IPS-18c (cell line): ENCODE measurements around the gene MYBBP1A.
"Not testable (repeated sequence)": the region's sequence is repeated elsewhere in the genome, so short reads cannot be mapped to it uniquely, and the experiment has no call there.

Source experiments
- H3K4me3 ChIP-seq: 2 replicates; pipeline ENCODE4 v1.7.0; 2013; ENCODE audit warnings: low read depth, mild to moderate bottlenecking, low read length, moderate library complexity; ENCODE audit not compliant: insufficient read depth
- H3K9me3 ChIP-seq: one replicate; pipeline ENCODE4 v1.6.1; 2013; ENCODE audit warnings: mild to moderate bottlenecking, low read length, moderate library complexity; ENCODE audit not compliant: control insufficient read depth, insufficient read depth

The MYBBP1A gene

DNA sequence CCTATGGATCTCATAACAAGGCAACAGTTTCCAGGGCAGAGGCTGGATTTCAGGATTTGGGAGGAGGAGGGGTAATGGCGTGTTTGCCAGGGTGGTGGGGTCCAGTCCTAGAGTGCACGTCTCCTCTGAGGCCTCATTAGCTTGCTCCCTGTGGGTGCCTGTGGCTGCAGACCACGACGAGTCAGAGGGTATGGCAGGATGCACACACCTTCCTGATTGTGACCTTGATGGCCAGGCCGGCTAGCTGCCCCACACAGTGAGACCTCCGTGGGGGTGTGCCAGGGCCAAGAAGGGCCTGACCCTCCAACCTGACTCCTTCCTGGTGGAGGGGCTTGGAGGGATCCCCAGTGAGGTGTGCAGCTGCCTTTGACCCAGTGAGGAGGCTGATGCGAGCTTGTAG, 25.1 kb upstream of the MYBBP1A start:
- H3K9me3 ChIP-seq: no peaks in the 10 kb centered on the region

DNA sequence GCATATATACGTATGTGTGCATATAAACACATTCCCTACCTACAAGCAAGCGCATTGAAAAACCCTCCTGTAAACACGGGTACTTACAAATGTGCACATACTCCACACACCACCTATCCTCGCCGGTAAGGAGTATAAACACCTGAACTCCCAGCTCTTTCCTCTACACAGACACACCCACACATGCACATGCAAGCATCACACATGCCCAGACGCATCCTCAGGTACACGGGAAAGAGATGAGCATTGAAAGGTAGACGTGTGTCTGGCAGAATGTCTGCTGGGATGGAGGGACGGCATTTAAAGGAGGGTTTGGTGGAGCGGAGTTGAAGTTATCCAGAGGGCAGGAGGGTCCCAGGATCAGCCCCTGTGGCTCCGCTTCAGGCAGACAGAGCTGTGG, 24.5 kb upstream of the MYBBP1A start:
- no peak overlapping the region for H3K4me3 ChIP-seq
- H3K9me3 ChIP-seq: no peaks in the 10 kb centered on the region

More for the DNA sequence above, 25.1 kb upstream of the MYBBP1A start:
- no peak overlapping the region for H3K4me3 ChIP-seq

- H3K9me3 ChIP-seq, H3K4me3 ChIP-seq: not testable (repeated sequence)
Observed at GRCh38 chr17:4578349-4578748, 23.2 kb upstream of the MYBBP1A start.

DNA sequence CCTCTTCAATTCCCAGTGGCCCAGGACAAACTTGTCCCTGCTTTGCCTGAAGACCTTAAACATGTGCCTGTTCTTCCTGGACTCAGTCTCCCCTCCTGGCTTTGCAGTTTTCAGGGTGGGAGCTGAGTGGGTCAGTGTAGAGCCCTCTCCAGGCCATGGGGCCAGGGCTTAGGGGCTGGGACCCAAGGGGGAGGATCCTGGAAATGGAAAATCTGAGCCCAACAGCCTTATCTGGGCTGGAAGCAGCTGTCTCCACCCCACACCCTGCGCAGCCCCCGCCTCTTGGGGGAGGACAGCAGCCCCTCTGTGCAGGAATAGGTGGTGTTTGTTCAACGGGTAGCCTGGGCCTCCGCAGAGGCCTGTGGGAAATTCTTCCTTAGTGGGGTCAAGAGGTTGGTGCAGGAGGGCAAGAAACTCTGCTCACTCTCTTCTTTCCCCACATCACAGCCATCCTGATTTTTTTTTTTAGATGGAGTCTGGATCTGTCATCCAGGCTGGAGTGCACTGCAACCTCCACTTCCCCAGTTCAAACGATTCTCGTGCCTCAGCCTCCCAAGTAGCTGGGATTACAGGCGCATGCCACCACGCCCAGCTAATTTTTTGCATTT, 22.3 kb upstream of the MYBBP1A start:
- Histone ChIP-seq H3K9me3 (no peaks in the 10 kb centered on the region), H3K4me3 (no peak overlapping the region; the same call in 1 of the 2 replicates)

- H3K9me3 ChIP-seq: no peaks in the 10 kb centered on the region
- peak overlapping the region; percentile 20; the same call in 1 of the 2 replicates for H3K4me3 ChIP-seq
Observed at GRCh38 chr17:4576729-4577322, 21.6 kb upstream of the MYBBP1A start.

GRCh38 chr17:4576161-4576558, 21.0 kb upstream of the MYBBP1A start:
- Histone ChIP-seq H3K9me3 (no peaks in the 10 kb centered on the region), H3K4me3 (no peak overlapping the region)

DNA sequence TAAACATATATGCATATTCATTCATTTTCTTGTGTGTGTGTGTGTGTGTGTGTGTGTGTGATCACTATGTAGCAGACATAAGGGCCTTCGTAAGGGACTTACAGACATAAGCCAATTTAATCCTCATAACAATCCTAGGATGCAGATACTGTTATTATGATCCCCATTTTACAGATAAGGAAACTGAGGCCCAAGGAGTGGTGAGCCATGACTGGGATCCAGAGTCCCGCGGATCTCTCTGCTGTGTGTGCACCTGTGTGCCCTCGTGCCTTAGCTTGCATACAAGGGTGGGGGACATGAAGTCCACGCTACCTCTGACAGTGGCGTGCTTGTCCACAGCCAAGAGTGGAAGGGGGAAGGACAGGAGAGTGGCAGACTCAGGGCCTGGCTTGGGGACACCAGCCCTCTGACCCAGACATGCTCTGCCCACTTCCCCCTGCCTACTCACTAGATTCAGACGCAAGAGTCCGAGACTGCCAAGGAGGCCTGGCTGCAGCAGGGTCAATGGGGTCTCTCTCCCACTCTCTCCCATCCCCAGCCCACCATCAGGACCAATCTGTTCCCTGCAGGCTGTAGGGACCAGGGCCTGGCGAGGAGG, 19.4 kb upstream of the MYBBP1A start:
- no peaks in the 10 kb centered on the region for H3K9me3 ChIP-seq
- no peak overlapping the region for H3K4me3 ChIP-seq

GRCh38 chr17:4573669-4574068, 18.5 kb upstream of the MYBBP1A start:
- Histone ChIP-seq H3K4me3 (no peak overlapping the region), H3K9me3 (no peaks in the 10 kb centered on the region)

GRCh38 chr17:4573115-4573514, 17.9 kb upstream of the MYBBP1A start:
- Histone ChIP-seq H3K4me3 (no peak overlapping the region), H3K9me3 (no peaks in the 10 kb centered on the region)

- H3K4me3 ChIP-seq: no peak overlapping the region
- no peaks in the 10 kb centered on the region for H3K9me3 ChIP-seq
Observed at GRCh38 chr17:4572131-4572530, 16.9 kb upstream of the MYBBP1A start.

- H3K4me3 ChIP-seq: no peak overlapping the region
- H3K9me3 ChIP-seq: no peaks in the 10 kb centered on the region
Observed at GRCh38 chr17:4569591-4569990, 14.4 kb upstream of the MYBBP1A start.

GRCh38 chr17:4566785-4567184, 11.6 kb upstream of the MYBBP1A start:
- Histone ChIP-seq H3K4me3 (no peak overlapping the region), H3K9me3 (no peaks in the 10 kb centered on the region)

- Histone ChIP-seq H3K9me3 (no peaks in the 10 kb centered on the region), H3K4me3 (no peak overlapping the region)
Observed at GRCh38 chr17:4565209-4566141, 10.3 kb upstream of the MYBBP1A start.

GRCh38 chr17:4562015-4562969, 7.1 kb upstream of the MYBBP1A start:
- no peak overlapping the region for H3K4me3 ChIP-seq
- H3K9me3 ChIP-seq: no peaks in the 10 kb centered on the region

DNA sequence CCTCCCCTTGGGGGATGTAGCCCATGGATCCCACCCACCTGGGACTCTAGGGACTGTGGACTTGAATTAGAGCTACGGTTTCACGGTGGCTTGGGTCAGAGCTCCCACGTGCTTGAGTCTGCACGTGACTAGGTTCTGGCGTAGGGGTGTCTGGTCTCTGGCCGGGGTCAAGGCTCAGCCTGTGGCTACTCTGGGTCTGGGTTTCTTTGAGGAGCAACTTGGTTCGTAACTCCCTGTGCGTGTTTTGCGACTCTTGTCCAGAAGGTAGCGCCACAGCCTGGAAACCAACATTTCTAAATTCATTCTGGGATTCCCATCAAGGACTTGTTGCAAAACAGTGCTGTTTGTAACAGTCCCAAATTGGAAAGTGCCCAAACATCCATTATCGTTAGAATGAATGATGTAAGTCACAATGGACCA, 5.7 kb upstream of the MYBBP1A start:
- H3K9me3 ChIP-seq: no peaks in the 10 kb centered on the region

GRCh38 chr17:4560421-4560820, 5.2 kb upstream of the MYBBP1A start, which contains the start of gene GGT6:
Gene GGT6, minus strand, starts transcription at chr17:4560577. Its CDS starts 56 bp downstream, at chr17:4560521.
- H3K4me3 ChIP-seq: no peak within 1 kb of the TSS
- no peaks in the 10 kb centered on the region for H3K9me3 ChIP-seq

More for the DNA sequence above, 5.7 kb upstream of the MYBBP1A start:
- no peak overlapping the region for H3K4me3 ChIP-seq
